Endometrial microvascular endothelial cells (primary cell): Measurements from ENCODE around the gene CDH4. TPM values are rescaled to one million over a fixed set of nuclear protein-coding genes. Genes with fewer than 3 reads are reported as not detected.

Source experiments
- in situ Hi-C: cut with HindIII; loops from 2 replicates; pipeline ENCODE4 v1.10.0; 2017; ENCODE audit warnings: low sequenced_read_pairs, low pct_unique_long_range_greater_than_20kb; ENCODE audit errors: inconsistent ontology term
- total RNA-seq: library from RNA; depleted of rRNA; stranded (reverse); fragments of >200 nt; gene quantifications from one replicate; pipeline ENCODE4 v1.2.3, GENCODE V29; 2015; ENCODE audit errors: inconsistent ontology term

CDH4 gene
- total RNA-seq, 1 donor from 2014 or later = 31.2 TPM

GRCh38 chr20:61646986-61647385 is 394.9 kb downstream of the CDH4 start:
- in situ Hi-C loops = no loop called here

- in situ Hi-C loops = no loop called here
Measured at GRCh38 chr20:61647702-61648101, 395.6 kb downstream of the CDH4 start.

- in situ Hi-C loops = no loop called here
Measured at GRCh38 chr20:61649105-61649859, 397.2 kb downstream of the CDH4 start.

GRCh38 chr20:61649860-61650162 is 397.8 kb downstream of the CDH4 start:
- in situ Hi-C loops = no loop called here

- in situ Hi-C loops = no loop called here
Measured at GRCh38 chr20:61650912-61651733, 399.1 kb downstream of the CDH4 start.

GRCh38 chr20:61652146-61652545 is 400.1 kb downstream of the CDH4 start:
- in situ Hi-C loops = no loop called here

- in situ Hi-C loops = no loop called here
Measured at GRCh38 chr20:61654726-61655125, 402.7 kb downstream of the CDH4 start.

- in situ Hi-C loops = no loop called here
Measured at GRCh38 chr20:61655591-61655990, 403.5 kb downstream of the CDH4 start.

GRCh38 chr20:61656198-61656597 is 404.1 kb downstream of the CDH4 start:
- in situ Hi-C loops = no loop called here

- in situ Hi-C loops = no loop called here
Measured at GRCh38 chr20:61657721-61658377, 405.8 kb downstream of the CDH4 start.

GRCh38 chr20:61658563-61658962 is 406.5 kb downstream of the CDH4 start:
- in situ Hi-C loops = no loop called here

- in situ Hi-C loops = no loop called here
Measured at GRCh38 chr20:61659246-61659993, 407.4 kb downstream of the CDH4 start.

GRCh38 chr20:61659994-61660346 is 407.9 kb downstream of the CDH4 start:
- in situ Hi-C loops = no loop called here

- in situ Hi-C loops = no loop called here
Measured at GRCh38 chr20:61660559-61660958, 408.5 kb downstream of the CDH4 start.

- in situ Hi-C loops = no loop called here
Measured at GRCh38 chr20:61661025-61661424, 409.0 kb downstream of the CDH4 start.

GRCh38 chr20:61661583-61661982 is 409.5 kb downstream of the CDH4 start:
- in situ Hi-C loops = no loop called here

- in situ Hi-C loops = no loop called here
Measured at GRCh38 chr20:61662226-61662967, 410.3 kb downstream of the CDH4 start.

GRCh38 chr20:61662968-61663331 is 410.9 kb downstream of the CDH4 start:
- in situ Hi-C loops = no loop called here
